CD14-positive monocyte (primary cell): ENCODE results near the gene CYB5A. TPM values are rescaled to one million over a fixed set of nuclear protein-coding genes. Genes with fewer than 3 reads are reported as not detected.

Experiments
- DNase-seq, 3 donors: peaks; one replicate each; pipeline ENCODE4 v3.0.0-alpha.2; 2011 to 2022
- H2AFZ ChIP-seq: 2 replicates; pipeline ENCODE4 v1.6.0; 2012; ENCODE audit warnings: mild to moderate bottlenecking, low read depth, low read length, inconsistent platforms; ENCODE audit not compliant: insufficient read depth, poor library complexity, severe bottlenecking
- H3K27ac ChIP-seq, 2 donors: 1 replicate in 1 of 2; 2 replicates in 1 of 2; pipeline ENCODE4 v1.5.1; 2012 to 2013; ENCODE audit warnings: low read length in 2 of 2, control low read depth in 1 of 2, inconsistent platforms in 1 of 2, low read depth in 1 of 2, mild to moderate bottlenecking in 1 of 2
- H3K27me3 ChIP-seq, 2 donors: one replicate each; pipeline versions ENCODE4 v1.6.0 to v1.6.1; 2011 to 2013; ENCODE audit warnings: low read length in 2 of 2; ENCODE audit not compliant: control insufficient read depth in 2 of 2, insufficient read depth in 2 of 2
- H3K36me3 ChIP-seq, 2 donors: replicated peaks in 1 of 2; 1 replicate in 1 of 2; 2 replicates in 1 of 2; pipeline versions ENCODE4 v1.5.1 to v1.6.1; 2012 to 2013; ENCODE audit warnings: low read length in 2 of 2, control low read depth in 1 of 2, inconsistent platforms in 1 of 2, mild to moderate bottlenecking in 1 of 2; ENCODE audit not compliant: insufficient read depth in 2 of 2, control insufficient read depth in 1 of 2
- H3K4me1 ChIP-seq, 2 donors: 1 replicate in 1 of 2; 2 replicates in 1 of 2; pipeline versions ENCODE4 v1.5.1 to v1.6.1; 2012 to 2013; ENCODE audit warnings: low read length in 2 of 2, control low read depth in 1 of 2, inconsistent platforms in 1 of 2, mild to moderate bottlenecking in 1 of 2, moderate library complexity in 1 of 2; ENCODE audit not compliant: insufficient read depth in 2 of 2, control insufficient read depth in 1 of 2
- H3K4me2 ChIP-seq: replicated peaks from 2 replicates; pipeline ENCODE3; 2012; ENCODE audit warnings: low read length, moderate library complexity, mild to moderate bottlenecking; ENCODE audit not compliant: poor library complexity, severe bottlenecking; ENCODE audit errors: extremely low read depth
- H3K4me3 ChIP-seq, 3 experiments: fragments of 200-600 bp in 1 of 3; sonication (generic) in 1 of 3; replicated peaks in 1 of 3; 1 replicate in 2 of 3; 2 replicates in 1 of 3; pipeline ENCODE4 v1.5.1; 2011 to 2013; ENCODE audit warnings: low read length in 3 of 3, mild to moderate bottlenecking in 3 of 3, control low read depth in 2 of 3, low read depth in 2 of 3, inconsistent platforms in 1 of 3, moderate library complexity in 1 of 3
- H3K79me2 ChIP-seq: 2 replicates; pipeline ENCODE4 v1.6.0; 2012; ENCODE audit warnings: mild to moderate bottlenecking, control low read depth, inconsistent platforms, low read length, moderate library complexity; ENCODE audit not compliant: insufficient read depth
- H3K9ac ChIP-seq: 2 replicates; pipeline ENCODE4 v1.6.0; 2017; ENCODE audit warnings: low read length, mild to moderate bottlenecking; ENCODE audit not compliant: insufficient read depth, poor library complexity, severe bottlenecking
- H3K9me3 ChIP-seq, 2 donors: replicated peaks in 1 of 2; 1 replicate in 1 of 2; 2 replicates in 1 of 2; pipeline versions ENCODE4 v1.5.1 to v1.6.1; 2012 to 2013; ENCODE audit warnings: low read length in 2 of 2, control low read depth in 1 of 2; ENCODE audit not compliant: control insufficient read depth in 1 of 2, insufficient read depth in 1 of 2
- H4K20me1 ChIP-seq: 2 replicates; pipeline ENCODE4 v1.6.0; 2012; ENCODE audit warnings: mild to moderate bottlenecking, low read length, control low read depth, moderate library complexity; ENCODE audit not compliant: insufficient read depth
- H3K27ac Mint-ChIP-seq, 7 donors: one replicate each; pipeline ENCODE4 v1.8.0; 2020; ENCODE audit warnings: mild to moderate bottlenecking in 7 of 7, mixed read lengths in 7 of 7, moderate library complexity in 6 of 7, inconsistent platforms in 2 of 7
- H3K27me3 Mint-ChIP-seq, 3 donors: one replicate each; pipeline ENCODE4 v1.8.0; 2021 to 2022; ENCODE audit warnings: low read depth in 3 of 3, mild to moderate bottlenecking in 3 of 3, mixed read lengths in 3 of 3, moderate library complexity in 3 of 3, inconsistent platforms in 1 of 3
- H3K36me3 Mint-ChIP-seq, 2 donors: one replicate each; pipeline ENCODE4 v1.8.0; 2020; ENCODE audit warnings: mixed read lengths in 2 of 2, inconsistent platforms in 1 of 2, mild to moderate bottlenecking in 1 of 2
- H3K4me1 Mint-ChIP-seq: one replicate; pipeline ENCODE4 v1.8.0; 2020; ENCODE audit warnings: mild to moderate bottlenecking, mixed read lengths
- H3K4me3 Mint-ChIP-seq, 2 donors: one replicate each; pipeline ENCODE4 v1.8.0; 2020; ENCODE audit warnings: mild to moderate bottlenecking in 2 of 2, mixed read lengths in 2 of 2, moderate library complexity in 1 of 2
- H3K9me3 Mint-ChIP-seq, 7 donors: one replicate each; pipeline ENCODE4 v1.8.0; 2020 to 2022; ENCODE audit warnings: mixed read lengths in 7 of 7, mild to moderate bottlenecking in 6 of 7, moderate library complexity in 6 of 7, inconsistent platforms in 2 of 7
- CTCF ChIP-seq: fragments of 200-600 bp; IDR thresholded peaks from one replicate; pipeline ENCODE4 v1.8.0; 2022; ENCODE audit warnings: antibody characterized with exemption, mild to moderate bottlenecking
- WGBS: methylation state at CpG from one replicate; pipeline ENCODE4 v1.1.5; 2013; ENCODE audit warnings: missing lambda C conversion rate; ENCODE audit not compliant: insufficient coverage; 5-methylcytosine and 5-hydroxymethylcytosine counted together
- intact Hi-C, 2 donors: fragments of 100-400 bp; cut with micrococcal nuclease; formaldehyde crosslinking; loops; one replicate each; pipeline versions ENCODE4 v1.15.0 to v1.15.1; 2023
- polyA plus RNA-seq, 3 donors: library from polyadenylated mRNA; depleted of rRNA in 1 of 3; unstranded in 2 of 3; stranded (reverse) in 1 of 3; fragments of 300-500 nt in 2 of 3; fragments of >200 nt in 1 of 3; fragmentation: Illumina TruSeq in 2 of 3; gene quantifications; 1 replicate in 2 of 3; 2 replicates in 1 of 3; pipeline ENCODE4 v1.2.3, GENCODE V29; 2012 to 2021

The CYB5A gene
- polyA plus RNA-seq, 3 donors = 19.0 to 27.6 (median 22.4) TPM

- Mint-ChIP-seq H3K36me3 (peaks cover 3 to 15% of the 10 kb centered on the region in 2 donors), H3K27ac (no peak overlapping the region), H3K27me3 (peaks cover 0 to 1% (median 0%) of the 10 kb centered on the region in 3 donors), H3K4me3 (no peak overlapping the region), H3K4me1 (peaks cover 18% of the 10 kb centered on the region), H3K9me3 (peaks cover 0 to 2% (median 0%) of the 10 kb centered on the region in 7 donors)
- DNase-seq = no peak
- Histone ChIP-seq H2AFZ (no peak overlapping the region), H3K4me3 (no peak overlapping the region), H3K79me2 (no peaks in the 10 kb centered on the region), H3K4me1 (peaks cover 4 to 9% of the 10 kb centered on the region in 2 donors), H3K9ac (no peak overlapping the region), H4K20me1 (no peaks in the 10 kb centered on the region), H3K27me3 (no peaks in the 10 kb centered on the region), H3K27ac (no peak overlapping the region), H3K4me2 (no peak overlapping the region), H3K36me3 (no peaks in the 10 kb centered on the region), H3K9me3 (no peaks in the 10 kb centered on the region)
- WGBS = 100% methylated on average over 7 of the region's 7 CpGs
- no peak for TF ChIP-seq CTCF
- intact Hi-C loops = no loop called here
Measured at GRCh38 chr18:74278983-74279382, 12.8 kb downstream of the CYB5A start.

GRCh38 chr18:74278058-74278457 lies 13.7 kb downstream of the CYB5A start:
- no peaks in the 10 kb centered on the region for H4K20me1 ChIP-seq
- H3K27me3 Mint-ChIP-seq = no peaks in the 10 kb centered on the region
- H3K4me1 ChIP-seq = peaks cover 4 to 9% of the 10 kb centered on the region in 2 donors
- H3K36me3 ChIP-seq = no peaks in the 10 kb centered on the region
- H3K9me3 Mint-ChIP-seq = peaks cover 0 to 2% (median 0%) of the 10 kb centered on the region in 7 donors
- H3K27me3 ChIP-seq = no peaks in the 10 kb centered on the region
- peaks cover 18% of the 10 kb centered on the region for H3K4me1 Mint-ChIP-seq
- H3K36me3 Mint-ChIP-seq = peaks cover 3 to 10% of the 10 kb centered on the region in 2 donors
- TF ChIP-seq CTCF = no peak
- H3K4me3 Mint-ChIP-seq = no peak overlapping the region
- WGBS = 87% methylated on average over 7 of the region's 7 CpGs
- H3K9ac ChIP-seq = no peak overlapping the region
- H3K27ac ChIP-seq = no peak overlapping the region
- no peaks in the 10 kb centered on the region for H3K79me2 ChIP-seq
- no peak for DNase-seq
- H3K9me3 ChIP-seq = no peaks in the 10 kb centered on the region
- H3K27ac Mint-ChIP-seq = no peak overlapping the region
- H3K4me3 ChIP-seq = no peak overlapping the region
- H2AFZ ChIP-seq = no peak overlapping the region
- intact Hi-C loops = no loop called here
- no peak overlapping the region for H3K4me2 ChIP-seq
